ENCODE data around the gene THAP7.

THAP7 gene

GRCh38 chr22:20985720-20986119, 16.2 kb downstream of the THAP7 start:
- no peak overlapping the region for H3K27ac ChIP-seq
- no peak for TF ChIP-seq CTCF (conservative IDR thresholded peaks at IDR 0.05)

GRCh38 chr22:20983081-20983771, 18.7 kb downstream of the THAP7 start:
- peak overlapping the region; percentile 97; the same call in 1 of the 2 replicates for H3K27ac ChIP-seq
- TF ChIP-seq CTCF (conservative IDR thresholded peaks at IDR 0.05), result no peak

- H3K27ac ChIP-seq, result peak overlapping the region; percentile 97
- no peak for TF ChIP-seq CTCF (conservative IDR thresholded peaks at IDR 0.05)
These were observed 19.4 kb downstream of the THAP7 start for GRCh38 chr22:20982563-20982882.

- peak within 1 kb of the TSS; percentile 97 for H3K27ac ChIP-seq
- peak; percentile 79 for TF ChIP-seq CTCF (conservative IDR thresholded peaks at IDR 0.05)
These were observed 19.9 kb downstream of the THAP7 start, which contains the start of gene LZTR1 for GRCh38 chr22:20981787-20982562. Gene LZTR1, plus strand, starts transcription at chr22:20982297. Its CDS starts 75 bp downstream, at chr22:20982372.

- TF ChIP-seq CTCF (conservative IDR thresholded peaks at IDR 0.05), result no peak
- peak overlapping the region; percentile 97 for H3K27ac ChIP-seq
These were observed 20.8 kb downstream of the THAP7 start for GRCh38 chr22:20980938-20981722.

GRCh38 chr22:20980523-20980922, 21.4 kb downstream of the THAP7 start:
- H3K27ac ChIP-seq, result peak overlapping the region; percentile 97; the same call in 1 of the 2 replicates
- TF ChIP-seq CTCF (conservative IDR thresholded peaks at IDR 0.05), result no peak

- TF ChIP-seq CTCF (conservative IDR thresholded peaks at IDR 0.05), result no peak
- H3K27ac ChIP-seq, result no peak overlapping the region
These were observed 21.9 kb downstream of the THAP7 start for GRCh38 chr22:20979940-20980453.
